ENCODE measurements around the gene INSYN2A. TPM values are rescaled to one million over a fixed set of nuclear protein-coding genes. Genes with fewer than 3 reads are reported as not detected.

INSYN2A gene
- polyA plus RNA-seq, 4 donors = 3.3 to 7.2 (median 5.4) TPM

- no peak for DNase-seq (ENCODE audit: low read depth in 4 of 4, low spot score in 3 of 4)
These were observed 665 bp downstream of the INSYN2A start for GRCh38 chr10:127195571-127196281.

DNA sequence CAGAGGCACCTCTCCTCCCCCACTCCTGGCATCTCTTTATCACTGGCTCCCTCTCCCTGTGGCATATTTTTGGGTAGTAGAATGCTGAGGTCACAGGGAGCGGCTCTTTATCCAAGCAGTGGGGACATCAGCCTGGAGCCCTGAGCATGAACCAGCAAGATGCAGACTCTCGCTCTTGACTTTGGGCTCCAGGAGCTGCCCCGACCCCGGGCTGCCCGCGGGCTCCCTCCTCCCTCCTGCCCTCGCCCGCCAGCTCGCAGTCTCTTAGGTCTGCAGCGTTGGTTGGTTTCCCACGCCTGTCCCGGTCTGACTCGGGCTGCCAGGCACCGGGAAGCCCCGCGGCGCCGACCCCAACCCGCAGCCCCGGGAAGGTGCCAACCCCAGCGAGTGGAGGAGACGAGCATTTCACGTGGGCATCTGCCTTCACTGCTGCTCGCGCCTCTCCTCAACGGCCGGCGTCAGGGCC lies 1.3 kb downstream of the INSYN2A start:
- DNase-seq (ENCODE audit: low read depth in 4 of 4, low spot score in 3 of 4) = no peak

DNA sequence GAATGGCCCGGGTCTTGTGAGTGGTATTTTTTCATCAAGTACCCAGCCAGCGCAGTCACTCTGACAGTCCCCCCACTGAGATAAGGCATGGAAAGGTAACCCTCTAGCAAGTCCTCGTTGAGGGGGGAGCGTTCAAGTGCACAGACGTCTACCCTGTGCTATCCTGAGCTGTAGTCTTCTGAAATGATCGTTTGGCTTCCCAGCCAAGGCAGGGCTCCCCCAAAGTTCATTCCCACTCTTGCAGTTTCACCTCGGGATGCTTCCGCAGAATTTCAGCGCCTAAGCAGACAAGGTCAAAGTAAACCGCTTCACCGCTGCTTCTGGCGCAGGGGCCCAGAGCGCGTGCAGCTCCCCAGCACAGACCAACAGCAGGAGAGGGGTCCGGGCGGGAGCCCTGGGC lies 1.8 kb downstream of the INSYN2A start:
- no peak for DNase-seq (ENCODE audit: low read depth in 4 of 4, low spot score in 3 of 4)

DNA sequence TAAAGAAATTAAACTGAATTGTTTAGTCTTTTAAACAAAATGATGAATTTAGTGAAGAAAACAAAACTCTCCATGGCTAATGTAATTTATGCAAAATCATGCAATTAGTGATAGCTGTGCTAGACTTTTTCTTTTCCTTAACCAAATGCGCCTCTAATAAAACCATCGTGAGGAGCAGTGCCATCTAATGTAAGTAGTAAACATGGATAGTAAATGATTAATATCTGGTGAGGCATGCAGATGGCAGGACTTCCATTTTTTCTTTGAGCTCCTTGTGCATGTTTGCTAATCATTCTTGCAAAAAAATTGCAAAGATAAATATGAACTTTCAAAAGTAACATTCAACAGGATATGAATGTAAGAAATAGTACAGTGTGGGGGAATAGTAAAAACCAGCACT lies 2.3 kb downstream of the INSYN2A start:
- no peak for DNase-seq (ENCODE audit: low read depth in 4 of 4, low spot score in 3 of 4)

- DNase-seq (ENCODE audit: low read depth in 4 of 4, low spot score in 3 of 4) = no peak
These were observed 3.3 kb downstream of the INSYN2A start for GRCh38 chr10:127193125-127193524.

GRCh38 chr10:127190427-127190826 lies 6.0 kb downstream of the INSYN2A start:
- DNase-seq (ENCODE audit: low read depth in 4 of 4, low spot score in 3 of 4) = no peak

GRCh38 chr10:127189226-127189625 lies 7.2 kb downstream of the INSYN2A start:
- no peak for DNase-seq (ENCODE audit: low read depth in 4 of 4, low spot score in 3 of 4)

DNA sequence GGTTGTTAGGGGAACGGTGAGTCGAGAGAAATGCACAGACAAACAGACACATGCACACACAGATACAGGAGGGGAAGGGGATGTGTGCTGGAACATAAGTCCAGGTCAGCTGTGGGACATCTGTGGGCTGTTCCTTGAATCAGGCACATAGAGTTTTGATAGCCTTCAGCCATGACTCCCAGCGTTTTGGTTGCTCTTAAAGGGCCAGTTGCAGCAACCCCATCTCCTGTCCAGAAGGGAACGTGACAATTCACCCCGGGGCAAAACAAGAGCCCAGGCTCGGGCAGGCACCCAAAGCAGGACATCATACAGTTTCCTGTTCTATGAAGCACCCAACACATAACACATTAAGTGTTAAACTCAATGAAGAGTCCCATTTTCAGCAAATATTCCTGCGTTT lies 9.6 kb downstream of the INSYN2A start:
- no peak for DNase-seq (ENCODE audit: low read depth in 4 of 4, low spot score in 3 of 4)

DNA sequence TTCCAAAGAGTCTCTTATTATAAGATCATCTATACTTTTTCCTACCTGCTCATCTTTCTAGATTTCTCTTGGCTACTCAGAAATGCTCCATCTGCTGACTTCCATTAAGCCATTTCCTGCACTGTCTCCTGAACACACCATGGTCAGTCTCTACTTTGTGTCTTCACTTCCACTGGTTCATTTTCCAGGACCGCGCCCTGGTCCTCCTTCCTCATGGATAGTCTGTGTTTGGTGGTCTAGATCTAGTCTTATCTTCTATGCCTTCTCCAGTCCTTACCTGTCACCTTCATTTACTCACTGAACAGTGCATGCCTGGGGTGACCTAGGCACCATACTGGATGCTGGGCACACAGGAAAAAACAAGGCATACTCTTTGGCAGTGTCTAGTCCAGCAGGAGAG lies 11.8 kb downstream of the INSYN2A start:
- DNase-seq (ENCODE audit: low read depth in 4 of 4, low spot score in 3 of 4) = no peak

GRCh38 chr10:127182161-127182560 lies 14.2 kb downstream of the INSYN2A start:
- DNase-seq (ENCODE audit: low read depth in 4 of 4, low spot score in 3 of 4) = no peak

GRCh38 chr10:127179612-127180250 lies 16.7 kb downstream of the INSYN2A start:
- no peak for DNase-seq (ENCODE audit: low read depth in 4 of 4, low spot score in 3 of 4)

- DNase-seq (ENCODE audit: low read depth in 4 of 4, low spot score in 3 of 4) = no peak
These were observed 19.7 kb downstream of the INSYN2A start for GRCh38 chr10:127176649-127177048.

GRCh38 chr10:127175357-127176110 lies 20.9 kb downstream of the INSYN2A start:
- no peak for DNase-seq (ENCODE audit: low read depth in 4 of 4, low spot score in 3 of 4)

- no peak for DNase-seq (ENCODE audit: low read depth in 4 of 4, low spot score in 3 of 4)
These were observed 21.5 kb downstream of the INSYN2A start for GRCh38 chr10:127174866-127175265.

- DNase-seq (ENCODE audit: low read depth in 4 of 4, low spot score in 3 of 4) = no peak
These were observed 28.1 kb downstream of the INSYN2A start for GRCh38 chr10:127168261-127168660.

- DNase-seq (ENCODE audit: low read depth in 4 of 4, low spot score in 3 of 4) = no peak
These were observed 33.5 kb downstream of the INSYN2A start for GRCh38 chr10:127162841-127163240.

GRCh38 chr10:127161482-127161881 lies 34.9 kb downstream of the INSYN2A start:
- DNase-seq (ENCODE audit: low read depth in 4 of 4, low spot score in 3 of 4) = no peak

DNA sequence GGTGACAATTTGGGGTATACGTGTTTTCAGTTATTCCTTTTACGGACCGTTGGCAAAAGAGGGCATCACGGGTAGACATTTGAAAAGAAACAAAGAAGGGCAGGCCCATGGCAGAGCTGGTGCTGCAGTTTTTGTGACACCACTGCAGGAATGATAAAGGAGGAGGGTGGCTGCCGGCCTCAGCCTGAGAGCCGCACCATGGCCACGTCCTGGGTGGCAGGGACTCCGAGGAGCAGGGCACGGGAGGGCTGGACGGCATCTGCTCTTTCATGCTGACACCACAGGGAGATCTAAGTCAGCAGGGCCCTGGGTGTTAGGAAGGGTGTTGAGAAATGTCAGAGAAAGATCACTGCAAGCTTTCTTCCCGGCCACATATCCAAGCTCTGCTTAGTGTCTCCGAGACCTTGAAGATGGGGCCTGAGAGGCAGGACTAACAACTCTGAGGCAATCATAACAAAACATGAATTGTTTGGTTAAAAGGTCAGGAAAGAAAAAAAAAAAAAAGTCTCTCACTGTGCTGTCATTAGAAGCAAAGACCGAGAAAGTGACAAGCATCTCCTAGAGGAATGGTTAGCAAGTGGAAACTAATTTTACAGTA lies 36.6 kb downstream of the INSYN2A start:
- DNase-seq (ENCODE audit: low read depth in 4 of 4, low spot score in 3 of 4) = no peak

DNA sequence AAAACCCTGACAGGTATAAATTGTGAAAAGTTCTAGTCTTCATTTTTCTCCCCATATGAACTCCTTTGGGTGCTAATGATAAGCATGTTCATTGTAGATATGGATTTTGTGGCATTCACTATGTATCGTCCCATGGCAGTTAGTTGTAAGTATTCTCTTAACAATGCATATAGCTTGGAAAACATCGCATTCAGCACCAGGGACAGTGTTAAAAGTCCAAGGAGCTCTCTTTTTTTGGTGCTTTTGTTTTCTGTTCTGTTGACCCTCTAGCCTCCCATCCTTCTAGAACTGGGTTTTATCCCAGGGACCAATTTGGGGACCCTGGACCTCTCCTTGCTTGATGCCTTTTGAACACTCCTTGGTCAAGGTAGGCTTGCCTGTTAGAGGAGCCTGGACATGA lies 37.7 kb downstream of the INSYN2A start:
- no peak for DNase-seq (ENCODE audit: low read depth in 4 of 4, low spot score in 3 of 4)

GRCh38 chr10:127157506-127158200 lies 38.7 kb downstream of the INSYN2A start:
- DNase-seq (ENCODE audit: low read depth in 4 of 4, low spot score in 3 of 4) = peak; percentile 26 to 55 (median 34)

DNA sequence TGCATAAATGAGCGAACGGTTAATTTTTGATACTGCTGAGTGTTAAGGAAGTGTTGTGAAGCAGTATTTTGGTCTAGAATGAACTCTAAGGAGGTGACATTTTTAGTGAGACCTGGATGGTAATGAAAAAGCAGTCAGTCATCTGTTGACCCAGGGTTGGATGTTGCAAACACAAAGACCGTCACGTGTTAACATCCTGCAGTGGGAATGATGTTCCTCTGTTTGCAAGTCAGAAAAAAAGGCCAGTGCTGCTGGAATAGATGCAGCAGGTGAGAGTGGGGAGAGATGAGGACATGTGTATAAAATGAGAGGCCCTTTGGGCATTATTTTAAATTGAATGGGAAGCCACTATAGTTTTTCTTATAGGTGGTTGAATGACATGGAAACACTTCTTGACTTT lies 39.3 kb downstream of the INSYN2A start:
- DNase-seq (ENCODE audit: low read depth in 4 of 4, low spot score in 3 of 4) = no peak

Measured in right renal pelvis (tissue), 4 donors.